HG03060 (cell line): Measurements from ENCODE around the gene CYTIP.
"Not testable (repeated sequence)": the region's sequence is repeated elsewhere in the genome, so short reads cannot be mapped to it uniquely, and the experiment has no call there.

ENCODE experiments used
- ATAC-seq: cut with Tn5 transposase; IDR thresholded peaks from one replicate; pipeline ENCODE4 v1.9.1; 2021; ENCODE audit warnings: low read depth, moderate number of reproducible peaks; ENCODE audit not compliant: unreplicated experiment

The CYTIP gene

DNA sequence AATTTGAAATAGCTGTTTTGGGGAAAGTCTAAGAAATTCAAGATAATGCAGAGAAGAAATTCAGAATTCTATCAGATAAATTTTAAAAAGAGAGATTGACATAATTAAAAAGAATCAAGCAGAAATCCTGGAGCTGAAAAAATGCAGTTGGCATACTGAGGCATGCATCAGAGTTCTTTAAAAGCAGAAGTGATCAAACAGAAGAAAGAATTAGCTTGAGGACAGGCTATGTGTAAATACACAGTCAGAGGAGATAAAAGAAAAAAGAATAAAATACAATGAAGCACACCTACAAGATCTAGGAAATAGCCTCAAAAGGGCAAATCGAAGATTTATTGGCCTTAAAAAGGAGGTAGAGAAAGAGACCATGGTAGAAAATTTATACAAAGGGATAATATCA lies 57.1 kb downstream of the CYTIP start:
- no peak for ATAC-seq

DNA sequence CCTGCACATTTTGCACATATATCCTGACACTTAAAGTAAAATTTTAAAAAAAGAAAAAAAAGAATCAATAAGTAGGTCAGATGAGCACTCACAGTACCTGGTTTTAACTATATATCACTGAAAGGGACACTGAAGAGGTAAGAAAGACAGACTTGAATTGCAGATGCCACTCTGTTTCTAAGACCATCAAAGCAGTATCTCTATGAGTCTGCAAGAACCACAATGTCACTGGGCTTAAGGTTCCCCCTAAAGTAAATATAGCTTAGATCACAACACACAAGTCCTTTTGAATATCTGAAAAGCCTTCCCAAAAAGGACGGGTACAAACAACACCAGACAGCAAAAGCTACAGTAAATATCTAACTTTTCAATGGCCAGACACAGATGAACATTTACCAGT lies 57.6 kb downstream of the CYTIP start:
- ATAC-seq = no peak

DNA sequence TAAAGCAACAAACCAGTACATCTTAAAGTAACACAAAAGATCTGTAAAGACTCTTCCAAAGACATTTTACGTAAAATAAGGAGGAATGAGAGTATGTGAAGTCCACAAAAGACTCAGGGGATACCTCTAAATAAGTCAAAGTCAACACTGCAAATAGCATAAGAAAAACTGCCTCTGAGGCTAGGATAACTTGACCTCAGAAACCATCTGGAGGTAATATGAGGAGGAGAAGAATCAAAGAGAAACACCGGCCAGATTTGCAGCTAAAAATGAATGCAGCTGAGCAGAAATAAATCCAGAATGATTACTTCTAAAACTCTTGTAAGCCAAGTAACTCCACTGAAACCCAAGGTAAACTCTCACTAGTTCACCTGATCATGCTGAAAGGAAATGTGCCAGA lies 66.0 kb downstream of the CYTIP start:
- ATAC-seq = no peak

DNA sequence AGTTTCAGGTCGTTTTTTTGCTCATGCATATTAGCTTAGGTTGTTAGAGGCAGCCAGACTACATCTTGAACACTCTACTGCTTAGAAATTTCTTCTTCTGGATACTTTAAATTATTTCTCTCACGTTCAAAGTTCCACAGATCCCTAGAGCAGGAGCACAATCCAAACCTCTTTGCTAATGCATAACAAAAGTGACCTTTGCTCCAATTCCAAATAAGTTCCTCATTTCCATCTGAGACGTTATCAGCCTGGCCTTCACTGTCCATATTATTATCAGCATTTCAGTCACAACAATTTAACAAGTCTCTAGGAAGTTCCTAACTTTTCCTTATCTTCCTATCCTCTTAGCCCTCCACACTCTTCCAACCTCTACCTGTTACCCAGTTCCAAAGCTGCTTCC lies 67.8 kb downstream of the CYTIP start:
- ATAC-seq = no peak

DNA sequence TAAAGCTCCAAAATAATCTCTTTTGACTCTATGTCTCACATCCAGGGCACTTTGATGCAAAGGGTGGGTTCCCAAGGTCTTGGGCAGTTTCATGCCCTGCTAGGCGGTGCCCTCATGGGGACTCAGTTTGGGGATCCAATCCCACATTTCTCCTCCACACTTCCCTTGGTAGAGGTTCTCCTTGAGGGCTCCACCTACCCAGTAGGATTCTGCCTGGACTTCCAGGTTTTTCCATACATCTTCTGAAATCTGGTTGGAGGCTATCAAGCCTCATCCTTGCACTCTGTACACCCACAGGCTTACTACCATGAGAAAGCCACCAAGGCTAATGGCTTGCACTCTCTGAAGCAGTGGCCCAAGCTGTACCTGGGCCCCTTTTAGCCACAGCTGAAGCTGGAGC lies 68.5 kb downstream of the CYTIP start:
- no peak for ATAC-seq

DNA sequence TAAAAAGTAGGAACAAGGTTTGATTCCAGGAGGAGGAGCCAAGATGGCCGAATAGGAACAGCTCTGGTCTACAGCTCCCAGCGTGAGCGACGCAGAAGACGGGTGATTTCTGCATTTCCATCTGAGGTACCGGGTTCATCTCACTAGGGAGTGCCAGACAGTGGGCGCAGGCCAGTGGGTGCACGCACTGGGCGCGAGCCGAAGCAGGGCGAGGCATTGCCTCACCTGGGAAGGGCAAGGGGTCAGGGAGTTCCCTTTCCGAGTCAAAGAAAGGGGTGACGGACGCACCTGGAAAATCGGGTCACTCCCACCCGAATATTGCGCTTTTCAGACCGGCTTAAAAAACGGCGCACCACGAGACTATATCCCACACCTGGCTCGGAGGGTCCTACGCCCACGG lies 75.4 kb downstream of the CYTIP start:
- not testable (repeated sequence) for ATAC-seq

DNA sequence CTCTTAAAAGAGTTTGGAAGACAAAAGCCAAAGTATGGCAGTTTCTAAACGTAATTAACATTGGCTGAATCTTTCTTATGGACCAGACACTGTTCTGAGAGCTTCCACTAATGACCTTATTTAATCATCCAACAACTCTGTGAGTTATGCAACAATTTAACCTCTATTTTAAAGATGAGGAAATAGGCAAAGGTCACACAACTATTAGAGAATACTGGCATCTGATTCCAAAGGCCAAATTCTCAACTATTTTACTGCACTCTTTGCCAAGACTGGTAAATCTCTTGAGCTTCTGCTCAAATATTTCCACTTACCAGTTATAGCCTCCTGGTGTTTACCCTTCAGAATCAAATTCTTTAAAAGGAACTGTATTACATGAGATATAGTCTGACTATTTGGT lies 76.2 kb downstream of the CYTIP start:
- no peak for ATAC-seq
